ENCODE measurements around the gene LSP1.

The LSP1 gene

DNA sequence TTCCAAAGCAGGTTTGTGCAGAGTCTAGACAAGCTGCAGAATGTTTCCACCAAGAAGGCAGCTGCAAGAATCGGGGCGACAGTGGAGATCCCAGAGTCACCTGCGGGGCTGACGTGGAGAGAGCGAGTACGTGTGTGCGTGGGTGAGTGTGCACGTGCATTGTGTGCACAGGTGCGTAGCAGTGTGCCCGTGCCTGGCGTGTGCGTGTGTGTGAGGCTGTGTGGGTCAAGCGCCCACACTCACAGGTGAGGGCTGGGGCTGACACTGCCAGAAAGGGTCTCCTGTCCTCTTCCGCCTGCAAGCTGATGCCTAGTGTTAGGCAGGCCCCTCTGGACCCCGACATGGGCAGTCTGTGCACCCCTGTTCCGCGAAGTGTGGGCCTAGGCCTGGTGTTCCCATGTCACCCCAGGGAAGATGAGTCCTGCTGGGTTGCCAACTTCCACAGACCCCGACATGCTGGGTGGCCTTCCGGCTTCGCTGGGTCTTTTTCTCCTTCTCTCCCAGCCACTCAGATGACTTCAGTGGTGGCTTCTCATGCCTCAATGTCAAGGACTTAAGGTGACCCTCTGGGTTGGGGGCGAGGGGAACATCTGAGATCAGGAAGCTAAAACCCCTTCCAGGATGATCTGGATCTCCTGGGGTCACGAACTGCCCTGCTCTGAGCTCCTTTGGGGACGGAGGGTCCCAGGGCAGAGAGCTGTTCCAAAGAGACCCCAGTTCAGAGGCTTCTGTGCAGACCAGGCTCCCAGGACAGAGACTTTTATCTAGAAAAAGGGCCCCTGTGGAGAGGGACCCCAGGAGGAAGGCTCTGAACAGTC is 28.5 kb upstream of the LSP1 start:
- Histone ChIP-seq H3K9me3 (ENCODE audit: control insufficient read depth in 5 of 5, low read length in 5 of 5) (peaks cover 0 to 4% (median 0%) of the 10 kb centered on the region in 5 donors), H3K27ac (ENCODE audit: low read depth, low read length) (no peak overlapping the region), H3K27me3 (ENCODE audit: control insufficient read depth in 5 of 5, insufficient read depth in 4 of 5, low read length in 5 of 5) (peaks cover 6 to 26% (median 11%) of the 10 kb centered on the region in 5 donors), H3K36me3 (ENCODE audit: control insufficient read depth in 5 of 5, insufficient read depth in 5 of 5, low read length in 5 of 5) (no peaks in the 10 kb centered on the region), H3K9ac (ENCODE audit: low read length in 5 of 5) (no peak overlapping the region), H3K4me1 (ENCODE audit: control insufficient read depth in 5 of 5, insufficient read depth in 5 of 5, low read length in 5 of 5) (peaks cover 0 to 8% (median 0%) of the 10 kb centered on the region in 5 donors), H3K4me3 (ENCODE audit: low read depth in 1 of 5, low read length in 5 of 5) (no peak overlapping the region)

DNA sequence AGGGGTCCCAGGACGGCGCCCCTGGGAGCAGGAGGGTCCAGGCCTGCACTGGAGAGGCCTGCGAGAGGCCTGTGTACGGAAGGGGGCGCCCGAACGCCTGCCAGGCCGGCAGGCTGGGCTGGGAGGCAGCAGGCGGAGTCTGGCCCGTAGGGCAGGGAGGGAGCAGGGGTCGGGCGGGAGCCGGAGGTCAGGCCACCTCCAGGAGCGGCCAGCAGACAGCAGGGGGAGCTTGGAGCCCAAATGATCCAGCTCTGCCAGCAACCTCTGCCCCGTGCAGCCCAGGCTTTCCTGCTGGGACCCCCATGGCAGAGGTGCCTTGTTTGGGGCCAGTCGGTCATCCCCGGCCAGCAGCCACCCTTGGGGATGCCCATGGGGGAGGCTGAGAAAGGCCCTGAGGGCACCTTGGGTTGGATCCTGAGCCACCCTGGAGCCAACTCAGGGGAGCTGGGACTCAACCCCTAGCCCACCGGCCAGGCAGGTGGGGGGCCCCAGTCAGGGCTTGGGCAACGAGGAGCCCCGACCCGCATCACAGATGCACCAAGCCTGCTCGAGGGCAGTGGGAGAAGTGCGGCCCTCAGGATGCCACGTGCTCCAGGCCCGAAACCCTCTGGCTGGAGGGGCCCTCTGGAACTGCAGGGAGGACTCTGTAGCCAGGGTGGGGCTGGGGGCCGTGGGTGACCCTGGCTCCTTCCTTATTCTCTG is 27.7 kb upstream of the LSP1 start:
- no peaks in the 10 kb centered on the region for H3K36me3 ChIP-seq (ENCODE audit: control insufficient read depth in 5 of 5, insufficient read depth in 5 of 5, low read length in 5 of 5)
- peaks cover 10 to 33% (median 11%) of the 10 kb centered on the region in 5 donors for H3K27me3 ChIP-seq (ENCODE audit: control insufficient read depth in 5 of 5, insufficient read depth in 4 of 5, low read length in 5 of 5)
- H3K4me1 ChIP-seq (ENCODE audit: control insufficient read depth in 5 of 5, insufficient read depth in 5 of 5, low read length in 5 of 5): peaks cover 0 to 8% (median 0%) of the 10 kb centered on the region in 5 donors
- no peak overlapping the region for H3K4me3 ChIP-seq (ENCODE audit: low read depth in 1 of 5, low read length in 5 of 5)
- H3K9ac ChIP-seq (ENCODE audit: low read length in 5 of 5): no peak overlapping the region
- H3K27ac ChIP-seq (ENCODE audit: low read depth, low read length): no peak overlapping the region
- H3K9me3 ChIP-seq (ENCODE audit: control insufficient read depth in 5 of 5, low read length in 5 of 5): no peaks in the 10 kb centered on the region

DNA sequence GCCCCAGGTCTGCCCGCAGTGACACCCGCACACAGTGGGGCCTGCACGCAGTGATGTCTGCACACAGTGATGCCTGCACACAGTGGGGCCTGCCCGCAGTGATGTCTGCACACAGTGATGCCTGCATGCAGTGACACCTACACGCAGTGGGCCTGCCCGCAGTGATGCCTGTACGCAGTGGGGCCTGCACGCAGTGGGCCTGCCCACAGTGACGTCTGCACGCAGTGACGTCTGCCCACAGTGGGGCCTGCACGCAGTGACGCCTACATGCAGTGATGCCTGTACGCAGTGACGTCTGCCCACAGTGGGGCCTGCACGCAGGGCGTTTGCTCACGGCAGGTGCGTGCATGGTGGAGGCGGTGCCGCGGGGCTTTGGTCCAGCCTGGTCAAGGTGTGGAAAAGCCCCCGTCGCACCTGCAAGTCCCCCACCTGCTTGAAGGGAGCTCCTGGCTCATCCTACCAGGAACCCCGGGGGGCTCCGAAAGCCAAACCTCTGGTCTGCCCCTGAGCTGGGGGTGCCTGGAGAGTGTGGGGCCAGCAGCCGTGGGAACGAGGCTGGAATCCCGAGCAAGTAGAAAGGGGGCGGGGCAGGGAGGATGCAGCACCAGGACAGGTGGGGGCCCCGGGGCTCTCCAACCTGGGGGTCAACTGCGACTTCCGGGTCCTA is 27.0 kb upstream of the LSP1 start:
- Histone ChIP-seq H3K27ac (ENCODE audit: low read depth, low read length) (no peak overlapping the region), H3K9me3 (ENCODE audit: control insufficient read depth in 5 of 5, low read length in 5 of 5) (no peaks in the 10 kb centered on the region), H3K4me3 (ENCODE audit: low read depth in 1 of 5, low read length in 5 of 5) (no peak overlapping the region), H3K4me1 (ENCODE audit: control insufficient read depth in 5 of 5, insufficient read depth in 5 of 5, low read length in 5 of 5) (peaks cover 0 to 8% (median 0%) of the 10 kb centered on the region in 5 donors), H3K9ac (ENCODE audit: low read length in 5 of 5) (no peak overlapping the region), H3K36me3 (ENCODE audit: control insufficient read depth in 5 of 5, insufficient read depth in 5 of 5, low read length in 5 of 5) (no peaks in the 10 kb centered on the region), H3K27me3 (ENCODE audit: control insufficient read depth in 5 of 5, insufficient read depth in 4 of 5, low read length in 5 of 5) (peaks cover 11 to 38% (median 13%) of the 10 kb centered on the region in 5 donors)

DNA sequence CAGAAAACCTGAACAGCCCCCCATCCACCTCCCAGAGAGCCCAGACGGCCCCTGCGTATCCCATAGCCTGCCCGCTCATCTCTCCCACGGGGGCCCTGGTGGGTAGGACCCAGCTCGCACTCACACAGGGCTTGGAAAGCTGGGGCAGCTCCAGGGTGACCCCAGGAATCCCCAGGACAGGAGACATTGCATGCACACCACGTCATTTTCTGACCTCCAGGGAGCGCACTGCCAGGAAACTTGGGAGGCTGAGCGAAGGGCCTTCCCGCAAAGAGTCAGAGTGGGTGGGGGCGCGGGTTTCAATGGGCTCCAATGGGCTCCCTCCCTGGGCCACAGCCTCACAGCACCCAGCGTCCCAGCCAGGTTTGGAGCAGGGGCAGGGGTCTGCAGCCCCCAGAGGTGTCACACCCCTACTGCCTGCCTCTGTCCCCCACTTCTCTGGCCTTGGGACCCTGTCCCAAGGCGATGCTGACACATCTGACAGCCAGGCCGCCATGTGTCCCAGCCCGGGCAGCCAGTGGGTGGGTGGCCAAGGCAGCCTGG is 26.3 kb upstream of the LSP1 start:
- H3K9me3 ChIP-seq (ENCODE audit: control insufficient read depth in 5 of 5, low read length in 5 of 5): no peaks in the 10 kb centered on the region
- peaks cover 0 to 8% (median 0%) of the 10 kb centered on the region in 5 donors for H3K4me1 ChIP-seq (ENCODE audit: control insufficient read depth in 5 of 5, insufficient read depth in 5 of 5, low read length in 5 of 5)
- no peak overlapping the region for H3K27ac ChIP-seq (ENCODE audit: low read depth, low read length)
- no peak overlapping the region for H3K9ac ChIP-seq (ENCODE audit: low read length in 5 of 5)
- H3K36me3 ChIP-seq (ENCODE audit: control insufficient read depth in 5 of 5, insufficient read depth in 5 of 5, low read length in 5 of 5): no peaks in the 10 kb centered on the region
- H3K27me3 ChIP-seq (ENCODE audit: control insufficient read depth in 5 of 5, insufficient read depth in 4 of 5, low read length in 5 of 5): peaks cover 11 to 43% (median 16%) of the 10 kb centered on the region in 5 donors
- no peak overlapping the region for H3K4me3 ChIP-seq (ENCODE audit: low read depth in 1 of 5, low read length in 5 of 5)

DNA sequence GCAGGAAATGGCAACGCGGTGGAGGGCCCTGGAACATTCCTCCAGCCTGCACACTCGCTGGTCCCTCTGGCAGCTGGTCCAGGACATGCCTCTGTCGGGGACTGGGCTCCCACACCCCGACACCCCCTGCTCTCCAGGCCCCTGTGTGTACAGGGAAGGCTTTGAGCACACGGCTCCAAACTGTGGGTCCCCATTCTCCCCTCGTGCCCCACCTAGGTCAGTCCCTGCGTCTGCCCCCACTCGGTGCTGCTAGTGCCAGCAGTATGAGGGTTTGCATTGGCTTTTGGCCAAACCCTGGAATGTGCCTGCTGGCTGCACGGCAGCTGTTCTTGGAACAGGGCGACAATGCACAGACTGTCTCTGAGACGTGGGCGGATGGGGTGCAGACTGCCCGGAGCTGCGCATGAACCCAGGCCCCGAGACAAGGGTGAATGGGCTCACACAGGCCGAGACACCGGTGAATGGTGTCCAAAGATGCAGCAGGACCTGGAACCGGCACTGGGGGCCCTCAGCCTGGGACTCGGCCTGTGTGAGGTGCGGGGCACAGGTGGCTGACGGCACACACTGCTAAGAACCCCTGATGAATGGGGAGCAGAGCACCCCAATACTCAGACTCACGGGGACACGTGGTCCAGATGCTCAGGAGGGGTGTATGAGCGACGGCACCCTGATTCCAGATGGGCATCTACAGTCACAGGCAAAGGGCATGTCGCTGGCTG is 25.6 kb upstream of the LSP1 start:
- H3K27ac ChIP-seq (ENCODE audit: low read depth, low read length): no peak overlapping the region
- H3K36me3 ChIP-seq (ENCODE audit: control insufficient read depth in 5 of 5, insufficient read depth in 5 of 5, low read length in 5 of 5): no peaks in the 10 kb centered on the region
- H3K27me3 ChIP-seq (ENCODE audit: control insufficient read depth in 5 of 5, insufficient read depth in 4 of 5, low read length in 5 of 5): peaks cover 13 to 47% (median 21%) of the 10 kb centered on the region in 5 donors
- no peak overlapping the region for H3K9ac ChIP-seq (ENCODE audit: low read length in 5 of 5)
- no peak overlapping the region for H3K4me3 ChIP-seq (ENCODE audit: low read depth in 1 of 5, low read length in 5 of 5)
- H3K9me3 ChIP-seq (ENCODE audit: control insufficient read depth in 5 of 5, low read length in 5 of 5): no peaks in the 10 kb centered on the region
- peaks cover 0 to 10% (median 0%) of the 10 kb centered on the region in 5 donors for H3K4me1 ChIP-seq (ENCODE audit: control insufficient read depth in 5 of 5, insufficient read depth in 5 of 5, low read length in 5 of 5)

DNA sequence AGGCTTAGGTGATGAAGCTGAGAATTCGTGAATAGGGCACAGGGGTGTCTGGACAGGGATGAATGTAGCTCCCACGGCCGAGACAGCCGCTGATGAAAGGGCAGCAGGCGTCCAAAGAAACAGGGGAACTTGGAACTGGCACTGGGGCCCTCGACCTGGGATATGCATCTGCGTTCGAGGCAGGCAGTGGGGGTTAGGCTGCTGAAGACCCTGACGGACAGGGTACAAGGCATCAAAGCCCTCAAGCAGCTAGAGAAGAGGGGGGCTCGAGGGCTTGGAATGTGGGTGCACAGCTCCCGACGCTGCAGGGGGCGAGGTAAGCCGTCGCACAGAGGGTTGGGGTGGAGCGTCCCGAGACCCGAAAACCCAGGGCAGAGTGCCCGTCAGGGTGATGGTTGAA is 25.0 kb upstream of the LSP1 start:
- Histone ChIP-seq H3K9me3 (ENCODE audit: control insufficient read depth in 5 of 5, low read length in 5 of 5) (no peaks in the 10 kb centered on the region), H3K4me1 (ENCODE audit: control insufficient read depth in 5 of 5, insufficient read depth in 5 of 5, low read length in 5 of 5) (peaks cover 0 to 16% (median 0%) of the 10 kb centered on the region in 5 donors), H3K4me3 (ENCODE audit: low read depth in 1 of 5, low read length in 5 of 5) (no peak overlapping the region), H3K36me3 (ENCODE audit: control insufficient read depth in 5 of 5, insufficient read depth in 5 of 5, low read length in 5 of 5) (no peaks in the 10 kb centered on the region), H3K27me3 (ENCODE audit: control insufficient read depth in 5 of 5, insufficient read depth in 4 of 5, low read length in 5 of 5) (peaks cover 13 to 47% (median 22%) of the 10 kb centered on the region in 5 donors), H3K27ac (ENCODE audit: low read depth, low read length) (no peak overlapping the region), H3K9ac (ENCODE audit: low read length in 5 of 5) (no peak overlapping the region)

DNA sequence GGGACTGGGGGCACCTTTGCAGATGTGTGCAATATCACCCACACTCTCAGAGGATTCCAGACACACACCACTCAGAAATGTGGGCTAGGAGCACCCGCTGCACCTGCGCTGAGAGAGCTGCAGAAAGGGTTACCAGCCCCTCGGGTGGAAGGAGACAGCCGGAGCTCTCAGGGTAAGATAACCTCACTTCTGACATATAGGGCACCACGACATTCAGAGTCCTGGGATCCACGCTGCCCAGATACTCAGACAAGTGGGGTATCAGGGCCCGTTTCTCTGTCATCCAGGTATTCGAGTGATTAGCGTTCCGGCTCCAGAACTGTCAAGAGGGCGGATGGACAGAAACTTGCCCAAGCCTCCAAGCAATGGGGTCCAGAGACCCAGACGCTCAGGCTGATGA is 24.3 kb upstream of the LSP1 start:
- no peak overlapping the region for H3K9ac ChIP-seq (ENCODE audit: low read length in 5 of 5)
- H3K4me3 ChIP-seq (ENCODE audit: low read depth in 1 of 5, low read length in 5 of 5): no peak overlapping the region
- no peak overlapping the region for H3K27ac ChIP-seq (ENCODE audit: low read depth, low read length)
- H3K9me3 ChIP-seq (ENCODE audit: control insufficient read depth in 5 of 5, low read length in 5 of 5): no peaks in the 10 kb centered on the region
- H3K4me1 ChIP-seq (ENCODE audit: control insufficient read depth in 5 of 5, insufficient read depth in 5 of 5, low read length in 5 of 5): peaks cover 0 to 16% (median 0%) of the 10 kb centered on the region in 5 donors
- H3K36me3 ChIP-seq (ENCODE audit: control insufficient read depth in 5 of 5, insufficient read depth in 5 of 5, low read length in 5 of 5): no peaks in the 10 kb centered on the region
- peaks cover 14 to 47% (median 25%) of the 10 kb centered on the region in 5 donors for H3K27me3 ChIP-seq (ENCODE audit: control insufficient read depth in 5 of 5, insufficient read depth in 4 of 5, low read length in 5 of 5)

DNA sequence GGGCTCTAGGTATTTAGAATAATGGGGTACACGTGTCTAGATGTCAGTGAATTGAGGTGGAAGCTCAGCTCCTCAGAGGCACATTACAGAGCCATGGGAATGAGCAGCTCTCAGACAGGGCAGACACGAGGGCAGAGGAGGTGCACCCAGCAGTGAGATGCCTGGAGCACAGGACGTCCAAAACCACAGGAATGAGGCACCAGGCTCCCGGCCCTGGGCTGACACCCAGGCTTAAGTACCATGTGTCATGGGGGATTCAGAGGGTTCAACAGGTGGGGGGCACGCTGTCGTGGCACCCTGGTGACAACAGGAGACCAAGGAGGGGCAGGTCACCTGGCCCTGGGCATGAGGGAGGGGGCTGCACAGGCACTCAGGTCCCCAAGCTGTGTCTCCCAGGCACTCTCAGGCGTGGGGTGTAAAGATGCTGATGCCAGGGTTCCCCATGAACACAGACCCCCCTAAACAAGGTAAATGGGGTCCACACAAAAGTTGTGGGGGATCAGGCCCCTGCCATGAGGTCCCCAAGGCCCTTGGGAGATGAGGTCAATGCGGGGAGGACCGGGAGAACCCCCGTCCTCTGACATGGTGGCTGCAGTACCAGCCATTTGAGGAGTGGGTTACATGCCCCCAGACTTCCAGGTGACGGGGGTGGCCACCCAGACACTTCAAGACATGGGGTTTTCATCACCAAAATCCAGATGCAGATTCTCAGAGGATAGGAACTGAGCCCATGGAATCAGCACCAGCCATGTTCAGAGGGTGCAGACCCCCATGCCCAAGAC is 23.7 kb upstream of the LSP1 start:
- no peak overlapping the region for H3K4me3 ChIP-seq (ENCODE audit: low read depth in 1 of 5, low read length in 5 of 5)
- H3K9me3 ChIP-seq (ENCODE audit: control insufficient read depth in 5 of 5, low read length in 5 of 5): no peaks in the 10 kb centered on the region
- H3K27me3 ChIP-seq (ENCODE audit: control insufficient read depth in 5 of 5, insufficient read depth in 4 of 5, low read length in 5 of 5): peaks cover 14 to 49% (median 27%) of the 10 kb centered on the region in 5 donors
- H3K27ac ChIP-seq (ENCODE audit: low read depth, low read length): no peak overlapping the region
- H3K4me1 ChIP-seq (ENCODE audit: control insufficient read depth in 5 of 5, insufficient read depth in 5 of 5, low read length in 5 of 5): peaks cover 0 to 16% (median 0%) of the 10 kb centered on the region in 5 donors
- no peaks in the 10 kb centered on the region for H3K36me3 ChIP-seq (ENCODE audit: control insufficient read depth in 5 of 5, insufficient read depth in 5 of 5, low read length in 5 of 5)
- H3K9ac ChIP-seq (ENCODE audit: low read length in 5 of 5): no peak overlapping the region

DNA sequence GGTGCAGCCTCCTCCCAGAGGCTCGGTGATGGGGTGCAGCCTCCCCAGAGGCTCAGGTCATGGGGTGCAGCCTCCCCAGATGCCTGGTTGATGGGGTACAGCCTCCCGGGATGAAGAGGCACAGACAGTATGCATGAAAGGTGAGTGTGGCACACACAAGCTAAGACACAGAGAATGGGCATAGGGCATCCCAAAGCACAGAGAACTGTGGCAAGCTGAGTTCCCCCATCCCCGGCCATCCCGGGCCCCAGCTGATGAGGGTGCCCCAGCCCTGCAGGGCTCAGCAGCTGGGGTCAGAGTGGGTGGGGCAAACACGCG is 22.9 kb upstream of the LSP1 start:
- H3K9ac ChIP-seq (ENCODE audit: low read length in 5 of 5): no peak overlapping the region

More for the DNA sequence above, 22.9 kb upstream of the LSP1 start:
- Histone ChIP-seq H3K4me1 (ENCODE audit: control insufficient read depth in 5 of 5, insufficient read depth in 5 of 5, low read length in 5 of 5) (peaks cover 0 to 16% (median 0%) of the 10 kb centered on the region in 5 donors), H3K36me3 (ENCODE audit: control insufficient read depth in 5 of 5, insufficient read depth in 5 of 5, low read length in 5 of 5) (no peaks in the 10 kb centered on the region), H3K27ac (ENCODE audit: low read depth, low read length) (no peak overlapping the region), H3K27me3 (ENCODE audit: control insufficient read depth in 5 of 5, insufficient read depth in 4 of 5, low read length in 5 of 5) (peaks cover 14 to 51% (median 26%) of the 10 kb centered on the region in 5 donors), H3K9me3 (ENCODE audit: control insufficient read depth in 5 of 5, low read length in 5 of 5) (no peaks in the 10 kb centered on the region), H3K4me3 (ENCODE audit: low read depth in 1 of 5, low read length in 5 of 5) (no peak overlapping the region)

Data from subcutaneous abdominal adipose tissue (tissue), 5 donors.